Liver (tissue), 3 donors: ENCODE measurements around the gene TSHR.

Experiments used
- CTCF ChIP-seq: fragments of 150-350 bp; IDR thresholded peaks from 2 replicates; pipeline ENCODE4 v1.5.1; 2017; ENCODE audit warnings: improper control_type of control experiment, low read depth, low read length; ENCODE audit not compliant: missing input control
- JUND ChIP-seq, 2 donors: IDR thresholded peaks; 2 replicates each; pipeline ENCODE4 v1.6.1; 2016; ENCODE audit warnings: antibody characterized with exemption in 2 of 2
- ZBTB33 ChIP-seq: IDR thresholded peaks from 2 replicates; pipeline ENCODE4 v1.6.1; 2016; ENCODE audit warnings: antibody characterized with exemption
- donor health status: healthy.
- donor health status: healthy.

GRCh38 chr14:81177225-81177624, 221.8 kb downstream of the TSHR start:
- TF ChIP-seq CTCF: no peak
- no peak for TF ChIP-seq ZBTB33
- no peak for TF ChIP-seq JUND (IDR thresholded peaks at IDR 0.05)
